T follicular helper cell (primary cell): ENCODE results near the gene H2BK1.

Source experiments
- DNase-seq: peaks from one replicate; pipeline ENCODE4 v3.0.0-alpha.2; 2020; ENCODE audit warnings: low read depth

H2BK1 gene

GRCh38 chr7:151179287-151179860 lies 30.9 kb downstream of the H2BK1 start:
- no peak for DNase-seq

- DNase-seq, result no peak
These were observed 31.5 kb downstream of the H2BK1 start for GRCh38 chr7:151178831-151179230.

- DNase-seq, result no peak
These were observed 32.1 kb downstream of the H2BK1 start for GRCh38 chr7:151178236-151178635.

GRCh38 chr7:151177310-151177709 lies 33.0 kb downstream of the H2BK1 start:
- no peak for DNase-seq

GRCh38 chr7:151176401-151176800 lies 33.9 kb downstream of the H2BK1 start:
- DNase-seq, result no peak

- DNase-seq, result no peak
These were observed 34.4 kb downstream of the H2BK1 start for GRCh38 chr7:151175793-151176311.

- DNase-seq, result no peak
These were observed 35.1 kb downstream of the H2BK1 start for GRCh38 chr7:151175047-151175792.

- DNase-seq, result no peak
These were observed 35.8 kb downstream of the H2BK1 start for GRCh38 chr7:151174246-151175046.

- no peak for DNase-seq
These were observed 36.7 kb downstream of the H2BK1 start for GRCh38 chr7:151173386-151174245.

- peak; percentile 63 for DNase-seq
These were observed 37.8 kb downstream of the H2BK1 start for GRCh38 chr7:151172273-151173141.

- no peak for DNase-seq
These were observed 41.5 kb downstream of the H2BK1 start for GRCh38 chr7:151168787-151169162.

- peak; percentile 35 for DNase-seq
These were observed 42.1 kb downstream of the H2BK1 start for GRCh38 chr7:151168003-151168786.

- DNase-seq, result no peak
These were observed 42.9 kb downstream of the H2BK1 start, which contains the start of gene GBX1 for GRCh38 chr7:151167197-151167961. TSS of gene GBX1 (minus strand) at chr7:151167694. CDS start at chr7:151167548, 146 bp downstream.

- DNase-seq, result no peak
These were observed 43.6 kb downstream of the H2BK1 start for GRCh38 chr7:151166629-151167196.

- DNase-seq, result no peak
These were observed 48.5 kb downstream of the H2BK1 start for GRCh38 chr7:151161757-151162156.
